CD4-positive, alpha-beta memory T cell (primary cell): ENCODE results near the gene CARD14. TPM values are rescaled to one million over a fixed set of nuclear protein-coding genes. Genes with fewer than 3 reads are reported as not detected.
"Not testable (repeated sequence)": the region's sequence is repeated elsewhere in the genome, so short reads cannot be mapped to it uniquely, and the experiment has no call there.

Experiments used
- CTCF ChIA-PET: fragments of 350-600 bp; sonication (Branson Sonifier 250); formaldehyde crosslinking; loops from one replicate; lab custom pipeline; 2021; ENCODE audit warnings: inconsistent platforms; ENCODE audit not compliant: partially characterized antibody; lab: Charles Lee
- POLR2A ChIA-PET: fragments of 350-600 bp; sonication (Branson Sonifier 250); formaldehyde crosslinking; loops from one replicate; lab custom pipeline; 2021; ENCODE audit not compliant: partially characterized antibody; lab: Charles Lee
- DNase-seq, 5 donors: peaks; one replicate each; pipeline versions ENCODE4 v3.0.0 to v3.0.0-alpha.2; 2020 to 2022; ENCODE audit warnings: mixed read lengths in 1 of 5
- H3K27ac ChIP-seq: one replicate; pipeline ENCODE4 v1.7.0; 2013; ENCODE audit warnings: low read depth, low read length
- H3K27me3 ChIP-seq: 2 replicates; pipeline ENCODE4 v1.7.0; 2013; ENCODE audit warnings: mild to moderate bottlenecking, low read length, moderate library complexity; ENCODE audit not compliant: insufficient read depth
- H3K36me3 ChIP-seq: 2 replicates; pipeline ENCODE4 v1.7.0; 2013; ENCODE audit warnings: mild to moderate bottlenecking, low read length, moderate library complexity; ENCODE audit not compliant: insufficient read depth
- H3K4me1 ChIP-seq: 2 replicates; pipeline ENCODE4 v1.7.0; 2013; ENCODE audit warnings: mild to moderate bottlenecking, low read length, moderate library complexity; ENCODE audit not compliant: insufficient read depth
- H3K4me3 ChIP-seq, 2 donors: one replicate each; pipeline ENCODE4 v1.7.0; 2013; ENCODE audit warnings: low read length in 2 of 2, mild to moderate bottlenecking in 1 of 2
- H3K9me3 ChIP-seq, 2 donors: one replicate each; pipeline ENCODE4 v1.7.0; 2013; ENCODE audit warnings: low read length in 2 of 2, control low read depth in 1 of 2; ENCODE audit not compliant: control insufficient read depth in 1 of 2
- H3K27ac Mint-ChIP-seq, 7 donors: one replicate each; pipeline ENCODE4 v1.8.0; 2020 to 2021; ENCODE audit warnings: mixed read lengths in 7 of 7, mild to moderate bottlenecking in 6 of 7, inconsistent platforms in 3 of 7, moderate library complexity in 3 of 7
- H3K27me3 Mint-ChIP-seq, 2 donors: one replicate each; pipeline ENCODE4 v1.8.0; 2020 to 2021; ENCODE audit warnings: mixed read lengths in 2 of 2
- H3K36me3 Mint-ChIP-seq, 2 donors: one replicate each; pipeline ENCODE4 v1.8.0; 2020 to 2021; ENCODE audit warnings: mixed read lengths in 2 of 2, inconsistent platforms in 1 of 2, mild to moderate bottlenecking in 1 of 2
- H3K4me1 Mint-ChIP-seq, 4 donors: one replicate each; pipeline ENCODE4 v1.8.0; 2020 to 2021; ENCODE audit warnings: mixed read lengths in 4 of 4, mild to moderate bottlenecking in 1 of 4
- H3K4me3 Mint-ChIP-seq, 8 donors: one replicate each; pipeline ENCODE4 v1.8.0; 2020 to 2021; ENCODE audit warnings: mixed read lengths in 8 of 8, mild to moderate bottlenecking in 7 of 8, moderate library complexity in 6 of 8, inconsistent platforms in 3 of 8
- H3K9me3 Mint-ChIP-seq, 8 donors: one replicate each; pipeline ENCODE4 v1.8.0; 2020 to 2021; ENCODE audit warnings: mixed read lengths in 8 of 8, mild to moderate bottlenecking in 5 of 8, inconsistent platforms in 3 of 8, moderate library complexity in 1 of 8
- intact Hi-C: fragments of 100-400 bp; cut with micrococcal nuclease; formaldehyde crosslinking; loops from one replicate; pipeline ENCODE4 v1.15.1; 2023
- polyA plus RNA-seq, 2 donors: library from polyadenylated mRNA; unstranded; fragments of 300-500 nt; fragmentation: Illumina TruSeq; gene quantifications; one replicate each; pipeline ENCODE4 v1.2.3, GENCODE V29; 2021
- total RNA-seq, 2 experiments: library from RNA; stranded (reverse); gene quantifications; one replicate each; pipeline ENCODE4 v1.2.3, GENCODE V29; 2021

Gene CARD14
- total and polyA plus RNA-seq, 4 experiments from 2014 or later: 0.07 to 0.09 TPM; not detected in 2

DNA sequence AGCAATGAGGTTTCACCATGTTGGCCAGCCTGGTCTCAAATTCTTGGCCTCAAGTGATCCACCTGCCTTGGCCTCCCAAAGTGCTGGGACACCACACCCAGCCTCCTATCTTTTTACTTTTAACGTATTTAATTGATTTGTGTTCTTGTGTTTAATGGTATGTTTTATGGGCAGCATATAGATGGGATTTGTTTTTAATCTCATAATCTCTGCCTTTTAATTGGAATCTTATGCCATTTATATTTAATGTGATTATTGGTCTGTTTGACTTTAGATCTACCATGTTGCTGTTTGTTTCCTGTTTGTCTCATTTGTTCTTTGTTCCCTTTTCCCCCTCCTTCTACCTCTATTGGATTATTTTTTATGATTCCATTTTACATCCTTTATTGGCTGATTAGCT is 62.6 kb downstream of the CARD14 start:
- Histone ChIP-seq H3K36me3 (peaks cover 6% of the 10 kb centered on the region), H3K4me1 (no peaks in the 10 kb centered on the region), H3K27me3 (no peaks in the 10 kb centered on the region), H3K9me3 (peaks cover 0 to 7% of the 10 kb centered on the region in 2 donors), H3K27ac (no peak overlapping the region), H3K4me3 (no peak overlapping the region)
- ChIA-PET POLR2A (no interaction called here), CTCF (interaction anchor here (0.9 to 1.4 kb wide), 2 partner anchors 37 to 131 kb away, joined by 3 to 4 read pairs; partner anchors contain the start of gene GAA)
- H3K4me1 Mint-ChIP-seq: peaks cover 0 to 2% (median under 1%) of the 10 kb centered on the region in 4 donors
- H3K9me3 Mint-ChIP-seq: peaks cover 0 to 33% (median 17%) of the 10 kb centered on the region in 8 donors
- intact Hi-C loops: no loop called here
- peak overlapping the region in 1 of 8 donors; percentile 32 for H3K4me3 Mint-ChIP-seq
- DNase-seq: no peak
- H3K27me3 Mint-ChIP-seq: no peaks in the 10 kb centered on the region
- peak overlapping the region in 2 of 7 donors; percentile 35 to 41 for H3K27ac Mint-ChIP-seq
- peaks cover 48 to 60% of the 10 kb centered on the region in 2 donors for H3K36me3 Mint-ChIP-seq

GRCh38 chr17:80233202-80233601 is 63.4 kb downstream of the CARD14 start:
- no peak overlapping the region for H3K4me3 ChIP-seq
- DNase-seq: no peak
- H3K36me3 Mint-ChIP-seq: peaks cover 53 to 65% of the 10 kb centered on the region in 2 donors
- ChIA-PET POLR2A (no interaction called here), CTCF (no interaction called here)
- no peak overlapping the region for H3K4me3 Mint-ChIP-seq
- H3K27me3 ChIP-seq: no peaks in the 10 kb centered on the region
- peak overlapping the region in 2 of 7 donors; percentile 15 to 60 for H3K27ac Mint-ChIP-seq
- H3K9me3 Mint-ChIP-seq: peaks cover 0 to 33% (median 17%) of the 10 kb centered on the region in 8 donors
- no peaks in the 10 kb centered on the region for H3K4me1 ChIP-seq
- intact Hi-C loops: no loop called here
- peaks cover 0 to 2% (median under 1%) of the 10 kb centered on the region in 4 donors for H3K4me1 Mint-ChIP-seq
- no peak overlapping the region for H3K27ac ChIP-seq
- H3K9me3 ChIP-seq: peaks cover 0 to 7% of the 10 kb centered on the region in 2 donors
- peaks cover 13% of the 10 kb centered on the region for H3K36me3 ChIP-seq
- H3K27me3 Mint-ChIP-seq: no peaks in the 10 kb centered on the region

- Mint-ChIP-seq H3K27me3 (no peaks in the 10 kb centered on the region), H3K4me3 (no peak overlapping the region), H3K27ac (no peak overlapping the region), H3K4me1 (peaks cover 0 to 2% (median 0%) of the 10 kb centered on the region in 4 donors), H3K9me3 (peaks cover 0 to 21% (median 15%) of the 10 kb centered on the region in 8 donors), H3K36me3 (peaks cover 49 to 57% of the 10 kb centered on the region in 2 donors)
- ChIA-PET POLR2A (no interaction called here), CTCF (no interaction called here)
- DNase-seq: no peak
- intact Hi-C loops: no loop called here
- Histone ChIP-seq H3K27me3 (no peaks in the 10 kb centered on the region), H3K4me3 (no peak overlapping the region), H3K27ac (no peak overlapping the region), H3K4me1 (no peaks in the 10 kb centered on the region), H3K36me3 (peaks cover 17% of the 10 kb centered on the region), H3K9me3 (peaks cover 0 to 7% of the 10 kb centered on the region in 2 donors)
Observed at GRCh38 chr17:80236911-80237310, 67.1 kb downstream of the CARD14 start.

GRCh38 chr17:80237386-80237785 is 67.6 kb downstream of the CARD14 start:
- H3K4me1 ChIP-seq: no peaks in the 10 kb centered on the region
- Mint-ChIP-seq H3K36me3 (peaks cover 44 to 60% of the 10 kb centered on the region in 2 donors), H3K4me3 (no peak overlapping the region), H3K4me1 (peaks cover 0 to 2% (median 0%) of the 10 kb centered on the region in 4 donors), H3K27me3 (no peaks in the 10 kb centered on the region), H3K9me3 (peaks cover 0 to 17% (median 12%) of the 10 kb centered on the region in 8 donors), H3K27ac (no peak overlapping the region)
- DNase-seq: no peak
- CTCF ChIA-PET: interaction anchor here (1.1 to 1.2 kb wide), 2 partner anchors 16 to 40 kb away, joined by 3 read pairs; no protein-coding TSS in a partner anchor
- H3K27ac ChIP-seq: no peak overlapping the region
- POLR2A ChIA-PET: no interaction called here
- intact Hi-C loops: no loop called here
- no peak overlapping the region for H3K4me3 ChIP-seq
- H3K36me3 ChIP-seq: peaks cover 20% of the 10 kb centered on the region
- peaks cover 0 to 4% of the 10 kb centered on the region in 2 donors for H3K9me3 ChIP-seq
- H3K27me3 ChIP-seq: no peaks in the 10 kb centered on the region

DNA sequence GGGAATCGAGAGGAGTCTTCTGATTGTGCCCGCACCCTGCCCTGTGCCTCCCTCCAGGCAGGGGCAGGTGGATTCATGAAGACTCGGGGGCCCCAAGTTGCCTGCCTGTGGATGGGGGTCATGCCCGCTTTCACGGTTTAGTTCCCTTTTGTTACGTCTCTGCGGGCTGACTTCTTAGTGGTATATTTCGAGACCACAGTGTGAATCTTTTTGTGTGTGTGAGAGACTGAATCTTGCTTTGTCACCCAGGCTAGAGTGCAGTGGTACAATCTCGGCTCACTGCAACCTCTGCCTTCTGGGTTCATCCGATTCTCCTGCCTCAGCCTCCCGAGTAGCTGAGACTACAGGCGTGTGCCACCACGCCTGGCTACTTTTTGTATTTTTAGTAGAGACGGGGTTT is 72.7 kb downstream of the CARD14 start:
- Histone ChIP-seq H3K4me3 (no peak overlapping the region), H3K36me3 (peaks cover 14% of the 10 kb centered on the region), H3K27ac (no peak overlapping the region), H3K9me3 (no peaks in the 10 kb centered on the region), H3K27me3 (no peaks in the 10 kb centered on the region), H3K4me1 (no peaks in the 10 kb centered on the region)
- H3K27me3 Mint-ChIP-seq: no peaks in the 10 kb centered on the region
- peaks cover 22 to 45% of the 10 kb centered on the region in 2 donors for H3K36me3 Mint-ChIP-seq
- H3K4me1 Mint-ChIP-seq: peaks cover 0 to 2% (median 0%) of the 10 kb centered on the region in 4 donors
- H3K4me3 Mint-ChIP-seq: no peak overlapping the region
- CTCF ChIA-PET: no interaction called here
- POLR2A ChIA-PET: no interaction called here
- DNase-seq: no peak
- no peaks in the 10 kb centered on the region for H3K9me3 Mint-ChIP-seq
- intact Hi-C loops: no loop called here
- peak overlapping the region in 1 of 7 donors; percentile 21 for H3K27ac Mint-ChIP-seq

DNA sequence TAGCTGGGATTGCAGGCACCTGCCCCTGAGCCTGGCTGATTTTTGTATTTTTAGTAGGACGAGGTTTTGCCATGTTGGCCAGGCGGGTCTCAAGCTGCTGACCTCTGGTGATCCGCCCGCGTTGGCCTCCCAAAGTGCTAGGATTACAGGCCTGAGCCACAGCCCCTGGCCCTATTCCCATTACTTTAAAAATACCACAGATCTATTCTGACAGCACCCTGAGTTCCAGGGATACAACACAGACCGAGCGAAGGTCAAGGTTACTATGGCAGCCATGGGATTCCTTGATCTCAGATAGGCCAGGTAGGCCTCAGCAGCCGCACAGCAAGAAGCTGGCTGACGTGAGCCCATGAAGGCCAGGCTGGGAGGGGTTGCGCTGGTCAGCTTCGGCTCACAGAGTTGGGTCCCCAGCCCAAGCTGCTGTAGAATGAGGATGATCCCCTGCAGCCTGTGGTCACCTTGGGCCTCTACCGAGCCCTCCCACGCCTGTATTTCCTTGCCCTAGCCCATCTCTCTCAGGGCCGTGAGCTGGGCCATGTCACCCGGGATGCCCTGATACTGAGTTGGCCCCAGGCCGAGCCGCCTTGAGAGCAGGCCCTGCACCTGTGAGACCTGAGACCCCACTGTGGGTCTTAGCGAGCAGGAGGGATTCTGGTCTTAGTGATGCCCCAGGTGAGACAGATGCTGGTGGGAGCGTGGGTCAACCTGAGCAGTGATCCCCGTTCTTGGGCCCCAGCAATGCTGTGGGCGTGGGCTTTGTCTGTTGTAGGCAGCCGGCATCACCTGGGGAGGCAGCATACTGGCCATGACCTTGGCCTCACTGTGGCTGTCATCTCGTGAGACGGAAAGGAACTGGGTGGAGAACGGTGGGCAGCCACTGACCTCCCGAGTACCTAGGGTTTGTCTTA is 74.0 kb downstream of the CARD14 start:
- H3K9me3 Mint-ChIP-seq: no peaks in the 10 kb centered on the region
- intact Hi-C loops: no loop called here

GRCh38 chr17:80244448-80244847 is 74.6 kb downstream of the CARD14 start:
- H3K4me3 ChIP-seq, H3K9me3 ChIP-seq, H3K36me3 ChIP-seq, POLR2A ChIA-PET, H3K27ac ChIP-seq, CTCF ChIA-PET, intact Hi-C loops, H3K27ac Mint-ChIP-seq, H3K4me3 Mint-ChIP-seq, DNase-seq, H3K9me3 Mint-ChIP-seq, H3K27me3 ChIP-seq, H3K27me3 Mint-ChIP-seq, H3K4me1 ChIP-seq, H3K4me1 Mint-ChIP-seq: not testable (repeated sequence)
- peaks cover 13 to 37% of the 10 kb centered on the region in 2 donors for H3K36me3 Mint-ChIP-seq

More for the DNA sequence above, 74.0 kb downstream of the CARD14 start:
- Histone ChIP-seq H3K27me3 (no peaks in the 10 kb centered on the region), H3K4me1 (no peaks in the 10 kb centered on the region), H3K9me3 (no peaks in the 10 kb centered on the region), H3K36me3 (peaks cover 3% of the 10 kb centered on the region), H3K27ac (no peak overlapping the region), H3K4me3 (no peak overlapping the region)
- Mint-ChIP-seq H3K27me3 (no peaks in the 10 kb centered on the region), H3K4me1 (no peaks in the 10 kb centered on the region), H3K36me3 (peaks cover 13 to 37% of the 10 kb centered on the region in 2 donors), H3K27ac (no peak overlapping the region), H3K4me3 (no peak overlapping the region)
- CTCF ChIA-PET: no interaction called here
- POLR2A ChIA-PET: no interaction called here
- DNase-seq: no peak
